ENCODE data around the gene RNF150.

DNA sequence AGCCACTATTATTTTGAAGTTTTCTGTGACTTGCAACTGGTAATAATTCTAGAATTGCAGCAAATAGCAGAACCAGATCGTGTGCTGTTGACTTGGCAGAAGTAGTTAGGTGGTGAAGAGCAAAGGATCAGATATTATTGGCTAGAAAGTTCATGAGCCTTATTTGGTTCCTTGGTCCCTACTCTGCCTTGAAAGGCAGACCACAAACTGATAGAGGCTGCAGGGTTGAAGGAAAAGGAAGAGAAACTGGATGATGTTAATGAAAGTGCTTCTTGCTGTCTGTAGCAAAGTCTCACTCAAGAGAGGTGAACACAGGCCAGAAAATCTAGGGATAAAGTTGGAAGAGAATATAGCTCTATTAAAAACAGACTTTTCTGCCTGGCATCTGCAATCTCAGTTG lies 41.2 kb upstream of the RNF150 start:
- TF ChIP-seq, protein P1, sequence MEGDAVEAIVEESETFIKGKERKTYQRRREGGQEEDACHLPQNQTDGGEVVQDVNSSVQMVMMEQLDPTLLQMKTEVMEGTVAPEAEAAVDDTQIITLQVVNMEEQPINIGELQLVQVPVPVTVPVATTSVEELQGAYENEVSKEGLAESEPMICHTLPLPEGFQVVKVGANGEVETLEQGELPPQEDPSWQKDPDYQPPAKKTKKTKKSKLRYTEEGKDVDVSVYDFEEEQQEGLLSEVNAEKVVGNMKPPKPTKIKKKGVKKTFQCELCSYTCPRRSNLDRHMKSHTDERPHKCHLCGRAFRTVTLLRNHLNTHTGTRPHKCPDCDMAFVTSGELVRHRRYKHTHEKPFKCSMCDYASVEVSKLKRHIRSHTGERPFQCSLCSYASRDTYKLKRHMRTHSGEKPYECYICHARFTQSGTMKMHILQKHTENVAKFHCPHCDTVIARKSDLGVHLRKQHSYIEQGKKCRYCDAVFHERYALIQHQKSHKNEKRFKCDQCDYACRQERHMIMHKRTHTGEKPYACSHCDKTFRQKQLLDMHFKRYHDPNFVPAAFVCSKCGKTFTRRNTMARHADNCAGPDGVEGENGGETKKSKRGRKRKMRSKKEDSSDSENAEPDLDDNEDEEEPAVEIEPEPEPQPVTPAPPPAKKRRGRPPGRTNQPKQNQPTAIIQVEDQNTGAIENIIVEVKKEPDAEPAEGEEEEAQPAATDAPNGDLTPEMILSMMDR (IDR thresholded peaks at IDR 0.05; ENCODE audit: poor library complexity, severe bottlenecking), result no peak
- TF ChIP-seq RAD21 (conservative IDR thresholded peaks at IDR 0.05), result no peak
- TF ChIP-seq EZH2 (IDR thresholded peaks at IDR 0.05; ENCODE audit: borderline replicate concordance, insufficient read depth, low read length, poor library complexity, severe bottlenecking), result no peak
- TF ChIP-seq SMC3 (conservative IDR thresholded peaks at IDR 0.05; ENCODE audit: poor library complexity), result no peak
- TF ChIP-seq, protein P2, sequence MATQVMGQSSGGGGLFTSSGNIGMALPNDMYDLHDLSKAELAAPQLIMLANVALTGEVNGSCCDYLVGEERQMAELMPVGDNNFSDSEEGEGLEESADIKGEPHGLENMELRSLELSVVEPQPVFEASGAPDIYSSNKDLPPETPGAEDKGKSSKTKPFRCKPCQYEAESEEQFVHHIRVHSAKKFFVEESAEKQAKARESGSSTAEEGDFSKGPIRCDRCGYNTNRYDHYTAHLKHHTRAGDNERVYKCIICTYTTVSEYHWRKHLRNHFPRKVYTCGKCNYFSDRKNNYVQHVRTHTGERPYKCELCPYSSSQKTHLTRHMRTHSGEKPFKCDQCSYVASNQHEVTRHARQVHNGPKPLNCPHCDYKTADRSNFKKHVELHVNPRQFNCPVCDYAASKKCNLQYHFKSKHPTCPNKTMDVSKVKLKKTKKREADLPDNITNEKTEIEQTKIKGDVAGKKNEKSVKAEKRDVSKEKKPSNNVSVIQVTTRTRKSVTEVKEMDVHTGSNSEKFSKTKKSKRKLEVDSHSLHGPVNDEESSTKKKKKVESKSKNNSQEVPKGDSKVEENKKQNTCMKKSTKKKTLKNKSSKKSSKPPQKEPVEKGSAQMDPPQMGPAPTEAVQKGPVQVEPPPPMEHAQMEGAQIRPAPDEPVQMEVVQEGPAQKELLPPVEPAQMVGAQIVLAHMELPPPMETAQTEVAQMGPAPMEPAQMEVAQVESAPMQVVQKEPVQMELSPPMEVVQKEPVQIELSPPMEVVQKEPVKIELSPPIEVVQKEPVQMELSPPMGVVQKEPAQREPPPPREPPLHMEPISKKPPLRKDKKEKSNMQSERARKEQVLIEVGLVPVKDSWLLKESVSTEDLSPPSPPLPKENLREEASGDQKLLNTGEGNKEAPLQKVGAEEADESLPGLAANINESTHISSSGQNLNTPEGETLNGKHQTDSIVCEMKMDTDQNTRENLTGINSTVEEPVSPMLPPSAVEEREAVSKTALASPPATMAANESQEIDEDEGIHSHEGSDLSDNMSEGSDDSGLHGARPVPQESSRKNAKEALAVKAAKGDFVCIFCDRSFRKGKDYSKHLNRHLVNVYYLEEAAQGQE (IDR thresholded peaks at IDR 0.05; ENCODE audit: borderline replicate concordance), result no peak
- no peak for TF ChIP-seq EP300 (conservative IDR thresholded peaks at IDR 0.05; ENCODE audit: poor library complexity, severe bottlenecking)

All from neural cell (in vitro differentiated cells).